NT2/D1 (cell line): ENCODE data around the gene KSR1.

ENCODE experiments used
- DNase-seq: peaks from one replicate; pipeline ENCODE4 v3.0.0-alpha.2; 2011; ENCODE audit warnings: low read depth, low spot score
- H3K27me3 ChIP-seq: 2 replicates; pipeline ENCODE4 v1.6.0; 2011; ENCODE audit warnings: mild to moderate bottlenecking; ENCODE audit not compliant: insufficient read length, insufficient read depth
- H3K36me3 ChIP-seq: 2 replicates; pipeline ENCODE4 v1.6.1; 2011; ENCODE audit warnings: mild to moderate bottlenecking, low read length, mixed read lengths; ENCODE audit not compliant: insufficient read depth, insufficient read length
- H3K4me1 ChIP-seq: 2 replicates; pipeline ENCODE4 v1.5.1; 2011; ENCODE audit not compliant: insufficient read depth, insufficient read length
- H3K4me3 ChIP-seq: 2 replicates; pipeline ENCODE4 v1.5.1; 2011; ENCODE audit warnings: low read depth; ENCODE audit not compliant: insufficient read length
- H3K9ac ChIP-seq: 2 replicates; pipeline ENCODE4 v1.6.0; 2011; ENCODE audit warnings: low read depth; ENCODE audit not compliant: insufficient read length
- H3K9me3 ChIP-seq: 2 replicates; pipeline ENCODE4 v1.5.1; 2011; ENCODE audit warnings: mild to moderate bottlenecking, low read length; ENCODE audit not compliant: insufficient read depth
- SUZ12 ChIP-seq: IDR thresholded peaks from 2 replicates; pipeline ENCODE4 v1.6.1; 2011; ENCODE audit not compliant: insufficient read length, insufficient read depth; ENCODE audit errors: extremely low read depth
- YY1 ChIP-seq: IDR thresholded peaks from 2 replicates; pipeline ENCODE4 v1.6.1; 2011; ENCODE audit not compliant: insufficient read length, insufficient read depth
- ZNF274 ChIP-seq: IDR thresholded peaks from 2 replicates; pipeline ENCODE4 v1.6.1; 2011; ENCODE audit warnings: mild to moderate bottlenecking, low read depth, low read length

Gene KSR1

DNA sequence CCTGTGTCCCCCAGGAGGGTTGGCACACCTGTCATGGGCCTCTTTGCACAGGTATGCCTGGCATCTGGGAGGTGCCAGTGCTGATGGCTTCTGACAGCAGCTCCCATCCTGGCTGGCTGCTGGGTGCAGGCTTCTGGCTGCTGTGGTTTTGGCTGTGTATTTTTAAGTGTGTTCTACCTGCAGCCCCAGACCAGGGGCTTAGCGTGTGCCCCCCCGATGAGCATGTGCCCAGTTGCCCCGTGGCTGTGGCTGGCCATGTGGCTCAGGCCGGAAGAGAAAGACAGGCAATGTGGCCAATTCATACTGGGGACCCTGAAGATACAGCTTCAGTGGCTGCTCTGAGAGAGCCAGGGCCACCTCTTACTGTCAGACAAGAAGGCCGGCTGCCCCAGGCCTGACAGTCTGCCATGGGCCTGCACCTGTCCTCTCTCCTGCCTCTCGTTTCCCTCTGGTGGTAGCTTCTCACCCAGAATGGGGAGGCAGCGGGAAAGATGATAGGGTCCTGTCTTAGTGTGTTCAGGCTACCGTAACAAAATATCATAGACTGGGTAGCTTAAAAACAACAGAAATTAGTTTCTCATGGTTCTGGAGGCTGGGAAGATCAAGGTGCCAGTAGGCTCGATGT, 137.1 kb downstream of the KSR1 start:
- no peak for TF ChIP-seq ZNF274
- no peak for TF ChIP-seq YY1
- no peak for TF ChIP-seq SUZ12
- H3K9me3 ChIP-seq = no peaks in the 10 kb centered on the region
- peaks cover 75% of the 10 kb centered on the region for H3K36me3 ChIP-seq
- no peaks in the 10 kb centered on the region for H3K27me3 ChIP-seq
- no peaks in the 10 kb centered on the region for H3K4me1 ChIP-seq
- no peak overlapping the region for H3K9ac ChIP-seq
- DNase-seq = no peak
- no peak overlapping the region for H3K4me3 ChIP-seq

DNA sequence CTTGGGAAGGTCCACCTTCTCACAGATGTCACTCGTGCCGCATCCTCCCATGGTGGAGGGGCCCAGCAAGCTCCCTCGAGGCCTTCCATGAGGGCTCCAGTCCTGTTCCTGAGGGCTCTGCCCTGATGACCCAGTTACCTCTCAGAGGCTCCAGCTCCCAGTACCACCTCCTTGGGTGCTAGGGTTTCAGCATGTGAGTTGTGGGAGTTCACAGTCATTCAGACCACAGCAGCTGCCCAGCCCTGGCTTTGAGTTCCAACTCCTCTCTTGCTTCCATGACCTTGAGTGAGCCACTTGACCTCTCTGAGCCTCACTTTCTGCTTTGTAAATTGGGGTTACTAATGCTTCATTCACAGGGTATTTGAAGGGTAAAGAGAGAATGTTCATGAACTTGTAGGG, 137.6 kb downstream of the KSR1 start:
- Histone ChIP-seq H3K4me1 (peaks cover 3% of the 10 kb centered on the region), H3K9ac (no peak overlapping the region), H3K27me3 (no peaks in the 10 kb centered on the region), H3K36me3 (peaks cover 74% of the 10 kb centered on the region), H3K4me3 (no peak overlapping the region), H3K9me3 (no peaks in the 10 kb centered on the region)
- no peak for DNase-seq
- TF ChIP-seq SUZ12 (no peak), YY1 (no peak), ZNF274 (no peak)

DNA sequence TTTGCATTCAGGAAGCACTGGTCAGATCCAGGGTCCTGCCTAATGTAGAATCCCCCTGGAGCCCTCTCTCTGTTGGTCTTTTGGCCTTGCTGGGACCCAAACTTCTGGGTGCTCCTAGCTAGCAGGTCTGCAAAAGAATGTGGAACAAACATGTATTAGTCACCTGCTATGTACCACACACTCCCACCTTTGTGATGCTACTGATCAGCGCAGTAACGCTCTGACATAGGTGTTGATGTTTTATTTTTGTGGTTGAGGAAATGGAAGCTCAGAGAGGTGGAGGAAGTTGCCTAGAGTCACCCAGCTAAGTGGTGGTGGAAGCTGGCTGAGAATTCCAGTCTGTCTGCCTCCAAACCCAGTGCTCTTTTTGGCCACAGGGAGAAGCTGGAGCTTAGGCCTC, 139.0 kb downstream of the KSR1 start:
- no peak overlapping the region for H3K9ac ChIP-seq
- no peaks in the 10 kb centered on the region for H3K9me3 ChIP-seq
- TF ChIP-seq ZNF274 = no peak
- no peak for TF ChIP-seq YY1
- no peak for TF ChIP-seq SUZ12
- peaks cover 71% of the 10 kb centered on the region for H3K36me3 ChIP-seq
- H3K4me3 ChIP-seq = no peak overlapping the region
- DNase-seq = no peak
- H3K4me1 ChIP-seq = peaks cover 3% of the 10 kb centered on the region
- H3K27me3 ChIP-seq = no peaks in the 10 kb centered on the region

DNA sequence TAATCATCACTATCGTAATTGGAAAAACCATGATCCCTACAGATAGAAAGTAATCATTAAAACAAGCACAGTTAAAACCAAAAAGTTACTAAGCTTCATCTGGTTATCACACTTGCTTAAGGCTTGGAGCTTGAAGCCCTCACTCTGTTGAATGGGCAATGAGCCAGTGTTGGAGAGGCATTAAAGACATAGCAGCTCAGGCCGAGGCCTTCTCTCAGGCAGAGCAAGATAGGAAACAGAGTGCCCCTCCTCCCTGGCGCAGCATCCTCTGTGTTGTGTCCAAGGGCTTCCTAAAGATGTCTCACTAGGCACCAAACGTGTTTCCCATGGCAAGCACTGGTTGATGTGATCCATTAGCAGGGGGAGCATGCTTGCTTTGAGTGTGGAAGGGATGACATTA, 139.8 kb downstream of the KSR1 start:
- peaks cover 3% of the 10 kb centered on the region for H3K4me1 ChIP-seq
- H3K36me3 ChIP-seq = peaks cover 75% of the 10 kb centered on the region
- DNase-seq = no peak
- H3K9me3 ChIP-seq = no peaks in the 10 kb centered on the region; the same call in 1 of the 2 replicates
- TF ChIP-seq YY1 (no peak), ZNF274 (no peak), SUZ12 (no peak)
- H3K4me3 ChIP-seq = no peak overlapping the region
- no peak overlapping the region for H3K9ac ChIP-seq
- H3K27me3 ChIP-seq = no peaks in the 10 kb centered on the region

DNA sequence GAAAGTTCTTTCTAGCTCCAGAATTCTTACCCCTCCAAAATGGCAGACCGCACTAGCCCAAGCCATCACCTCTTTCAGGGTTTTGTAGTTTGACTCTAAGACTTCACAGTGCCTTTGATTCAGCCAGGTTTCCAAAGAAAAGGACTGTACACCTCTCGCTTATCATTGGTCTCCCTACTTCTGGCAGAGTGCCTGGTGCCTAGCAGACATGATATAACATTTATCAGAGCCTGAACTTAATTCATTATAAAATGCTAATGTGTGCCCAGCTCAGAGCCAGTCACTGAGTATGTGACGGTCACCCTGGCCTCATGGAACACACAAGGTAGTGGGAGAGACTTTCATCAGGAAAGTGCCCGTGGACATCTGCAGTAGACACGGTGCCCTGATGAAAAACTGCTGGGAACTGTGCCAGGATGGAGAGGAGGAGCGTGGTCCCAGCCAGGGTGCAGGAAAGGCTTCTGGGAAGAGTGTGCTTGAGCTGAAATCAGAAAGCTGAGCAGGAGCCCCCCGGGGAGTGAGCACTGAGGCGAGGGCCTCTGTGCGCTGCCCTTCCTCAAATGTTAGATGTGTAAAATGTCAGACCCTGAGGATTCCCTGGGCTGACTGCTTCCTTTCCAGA, 140.4 kb downstream of the KSR1 start:
- no peak for TF ChIP-seq YY1
- TF ChIP-seq SUZ12 = no peak
- TF ChIP-seq ZNF274 = no peak
- H3K9me3 ChIP-seq = no peaks in the 10 kb centered on the region; the same call in 1 of the 2 replicates
- no peak overlapping the region for H3K9ac ChIP-seq
- H3K4me3 ChIP-seq = no peak overlapping the region
- H3K36me3 ChIP-seq = peaks cover 77% of the 10 kb centered on the region
- peaks cover 3% of the 10 kb centered on the region for H3K4me1 ChIP-seq
- no peaks in the 10 kb centered on the region for H3K27me3 ChIP-seq
- no peak for DNase-seq

DNA sequence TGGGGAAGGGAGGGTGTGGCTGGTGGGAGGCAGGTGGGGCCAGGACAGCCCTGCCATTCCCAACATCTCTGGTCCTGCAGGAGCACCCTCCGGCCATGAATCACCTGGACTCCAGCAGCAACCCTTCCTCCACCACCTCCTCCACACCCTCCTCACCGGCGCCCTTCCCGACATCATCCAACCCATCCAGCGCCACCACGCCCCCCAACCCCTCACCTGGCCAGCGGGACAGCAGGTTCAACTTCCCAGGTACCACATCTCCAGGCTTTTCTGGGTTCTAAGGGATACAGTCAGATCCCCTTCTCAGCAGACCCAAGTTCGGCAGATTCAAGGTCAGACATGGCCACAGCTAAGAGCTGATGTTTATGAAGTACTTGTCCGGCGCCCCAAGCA, 140.9 kb downstream of the KSR1 start:
- no peak for DNase-seq
- H3K27me3 ChIP-seq = no peaks in the 10 kb centered on the region
- H3K9ac ChIP-seq = no peak overlapping the region
- peaks cover 3% of the 10 kb centered on the region for H3K4me1 ChIP-seq
- TF ChIP-seq ZNF274 (no peak), YY1 (no peak), SUZ12 (no peak)
- peaks cover 74% of the 10 kb centered on the region for H3K36me3 ChIP-seq
- no peaks in the 10 kb centered on the region; the same call in 1 of the 2 replicates for H3K9me3 ChIP-seq
- no peak overlapping the region for H3K4me3 ChIP-seq

DNA sequence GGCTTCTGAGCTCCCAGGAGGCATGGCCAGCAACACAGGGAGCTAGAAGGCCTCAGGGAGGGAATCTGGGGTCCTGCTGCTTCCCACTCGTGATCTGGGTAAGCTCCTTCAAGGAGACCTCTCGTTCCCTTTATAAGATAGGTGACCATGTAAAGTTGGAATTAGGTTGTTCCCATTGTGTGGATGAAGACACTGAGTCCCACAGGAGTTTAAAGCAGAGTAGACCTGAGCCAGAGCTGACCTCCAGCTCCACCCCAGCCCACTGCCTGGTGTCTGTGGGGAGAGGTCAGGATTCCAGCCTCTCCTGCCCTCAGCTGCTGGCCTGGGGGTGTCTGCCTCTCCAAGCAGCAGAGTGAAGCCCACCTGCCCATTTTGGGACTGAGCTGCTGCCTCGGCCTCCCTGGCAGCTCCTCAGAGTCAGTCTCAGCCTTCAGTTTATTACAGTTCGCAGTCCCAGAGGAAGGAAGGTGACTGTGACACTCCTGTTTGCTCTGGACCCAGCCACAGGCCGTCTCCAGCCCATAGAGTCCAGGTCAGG, 141.6 kb downstream of the KSR1 start:
- Histone ChIP-seq H3K9ac (no peak overlapping the region), H3K9me3 (no peaks in the 10 kb centered on the region; the same call in 1 of the 2 replicates), H3K27me3 (no peaks in the 10 kb centered on the region), H3K36me3 (peaks cover 67% of the 10 kb centered on the region), H3K4me1 (peaks cover 5% of the 10 kb centered on the region), H3K4me3 (no peak overlapping the region)
- TF ChIP-seq ZNF274 = no peak
- TF ChIP-seq SUZ12 = no peak
- no peak for TF ChIP-seq YY1
- DNase-seq = no peak
